NCI-H774 (cell line): ENCODE measurements around the gene DHTKD1.

Experiments
- DNase-seq: peaks from one replicate; lab custom pipeline; 2025; lab: John Stamatoyannopoulos, UW

DHTKD1 gene, protein sequence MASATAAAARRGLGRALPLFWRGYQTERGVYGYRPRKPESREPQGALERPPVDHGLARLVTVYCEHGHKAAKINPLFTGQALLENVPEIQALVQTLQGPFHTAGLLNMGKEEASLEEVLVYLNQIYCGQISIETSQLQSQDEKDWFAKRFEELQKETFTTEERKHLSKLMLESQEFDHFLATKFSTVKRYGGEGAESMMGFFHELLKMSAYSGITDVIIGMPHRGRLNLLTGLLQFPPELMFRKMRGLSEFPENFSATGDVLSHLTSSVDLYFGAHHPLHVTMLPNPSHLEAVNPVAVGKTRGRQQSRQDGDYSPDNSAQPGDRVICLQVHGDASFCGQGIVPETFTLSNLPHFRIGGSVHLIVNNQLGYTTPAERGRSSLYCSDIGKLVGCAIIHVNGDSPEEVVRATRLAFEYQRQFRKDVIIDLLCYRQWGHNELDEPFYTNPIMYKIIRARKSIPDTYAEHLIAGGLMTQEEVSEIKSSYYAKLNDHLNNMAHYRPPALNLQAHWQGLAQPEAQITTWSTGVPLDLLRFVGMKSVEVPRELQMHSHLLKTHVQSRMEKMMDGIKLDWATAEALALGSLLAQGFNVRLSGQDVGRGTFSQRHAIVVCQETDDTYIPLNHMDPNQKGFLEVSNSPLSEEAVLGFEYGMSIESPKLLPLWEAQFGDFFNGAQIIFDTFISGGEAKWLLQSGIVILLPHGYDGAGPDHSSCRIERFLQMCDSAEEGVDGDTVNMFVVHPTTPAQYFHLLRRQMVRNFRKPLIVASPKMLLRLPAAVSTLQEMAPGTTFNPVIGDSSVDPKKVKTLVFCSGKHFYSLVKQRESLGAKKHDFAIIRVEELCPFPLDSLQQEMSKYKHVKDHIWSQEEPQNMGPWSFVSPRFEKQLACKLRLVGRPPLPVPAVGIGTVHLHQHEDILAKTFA

GRCh38 chr10:12068449-12069269 lies at the start of gene DHTKD1:
Gene DHTKD1 (plus strand): TSS chr10:12068954. CDS start chr10:12069034, 80 bp downstream.
- peak; percentile 98 for DNase-seq

DNA sequence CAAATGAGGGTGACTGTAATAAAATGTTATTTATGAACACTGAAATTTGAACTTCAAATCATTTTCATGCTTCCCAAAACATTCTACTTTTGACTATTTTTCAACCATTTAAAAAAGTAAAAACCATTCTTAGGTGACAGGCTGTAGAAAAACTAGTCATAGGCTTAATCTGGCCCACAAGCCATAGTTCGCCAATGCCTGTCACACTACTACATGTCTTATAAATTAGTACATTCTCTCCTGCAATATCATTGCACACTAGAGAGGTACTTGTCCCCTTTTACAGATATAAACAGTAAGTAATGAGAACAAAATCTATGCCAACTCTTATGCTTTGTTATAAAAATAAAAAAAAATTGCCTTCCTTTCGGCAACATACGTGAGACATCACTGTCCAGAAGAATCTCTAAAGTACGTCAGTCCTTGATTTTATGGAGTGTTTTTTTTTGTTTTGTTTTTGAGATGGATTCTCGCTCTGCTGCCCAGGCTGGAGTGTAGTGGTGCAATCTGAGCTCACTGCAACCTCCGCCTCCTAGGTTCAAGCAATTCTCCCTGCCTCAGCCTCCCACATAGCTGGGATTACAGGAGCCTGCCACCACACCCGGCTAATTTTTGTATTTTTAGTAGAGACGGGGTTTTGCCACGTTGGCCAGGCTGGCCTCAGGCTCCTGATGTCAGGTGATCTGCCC lies 49.3 kb upstream of the DHTKD1 start:
- no peak for DNase-seq

GRCh38 chr10:12020574-12020973 lies 48.2 kb upstream of the DHTKD1 start:
- no peak for DNase-seq

GRCh38 chr10:12022580-12023257 lies 46.0 kb upstream of the DHTKD1 start:
- no peak for DNase-seq

DNA sequence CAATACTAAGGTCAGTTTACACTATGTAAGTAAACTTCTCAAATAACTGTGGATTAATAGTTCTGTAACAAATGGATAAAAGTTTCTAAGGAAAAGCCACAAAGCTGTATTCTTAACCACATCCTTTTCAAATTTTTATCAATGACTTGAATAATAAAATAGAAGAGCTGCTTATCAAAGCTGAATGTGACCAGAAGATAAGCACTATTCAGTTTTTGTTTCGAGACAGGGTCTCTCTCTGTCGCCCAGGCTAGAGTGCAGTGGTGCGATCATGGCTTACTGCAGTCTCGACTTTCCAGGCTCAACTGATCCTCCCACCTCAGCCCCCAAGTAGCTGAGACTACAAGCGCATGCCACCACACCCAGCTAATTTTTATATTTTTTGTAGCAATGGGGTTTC lies 43.2 kb upstream of the DHTKD1 start:
- no peak for DNase-seq

DNA sequence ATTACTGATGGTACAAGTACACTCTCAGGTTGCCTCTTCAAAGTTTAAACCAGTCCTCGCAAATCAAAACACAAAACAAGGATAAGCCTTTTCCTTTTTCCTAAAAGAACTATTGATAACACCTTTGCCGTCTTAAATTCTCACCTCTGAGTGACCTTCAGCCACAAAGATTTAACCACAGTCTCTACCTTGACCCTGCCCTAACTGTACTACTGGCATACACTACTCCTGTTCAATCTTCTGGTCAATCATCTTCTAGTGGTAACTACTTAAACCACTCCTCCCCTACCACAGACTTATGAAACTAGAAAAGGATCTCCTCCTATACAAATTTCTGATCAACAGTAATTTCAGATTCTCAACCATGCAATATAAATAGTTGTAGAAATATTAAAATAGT lies 41.2 kb upstream of the DHTKD1 start:
- DNase-seq = no peak

- DNase-seq = no peak
Observed at GRCh38 chr10:12031404-12031803, 37.4 kb upstream of the DHTKD1 start.

DNA sequence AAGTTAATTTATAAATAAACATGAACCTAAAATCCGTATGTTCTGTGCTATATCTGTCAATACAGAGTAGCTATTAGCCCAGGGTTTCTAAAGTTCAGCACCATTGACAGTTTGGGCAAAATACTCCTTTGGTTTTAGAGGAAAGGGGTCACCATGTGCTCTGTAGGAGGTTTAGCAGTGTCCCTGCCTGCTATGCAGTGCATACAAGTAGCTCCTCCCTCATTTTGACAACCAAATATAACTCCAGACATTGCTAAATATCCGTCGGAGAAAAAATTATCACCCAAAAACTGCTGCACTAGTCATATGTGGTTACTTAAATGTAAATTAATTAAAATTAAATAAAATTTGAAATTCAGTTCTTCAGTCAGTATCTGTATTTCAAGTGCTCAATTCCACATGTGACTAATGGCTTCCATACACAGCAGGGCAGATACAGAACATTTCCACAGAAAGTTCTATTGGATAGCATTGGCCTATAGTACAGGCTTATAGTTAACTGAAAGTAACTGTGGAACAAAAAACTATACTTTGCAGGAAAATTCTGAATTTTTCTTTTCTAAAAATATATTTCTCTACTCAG lies 32.6 kb upstream of the DHTKD1 start:
- DNase-seq = no peak

GRCh38 chr10:12041766-12042408 lies 26.9 kb upstream of the DHTKD1 start:
- DNase-seq = no peak

DNA sequence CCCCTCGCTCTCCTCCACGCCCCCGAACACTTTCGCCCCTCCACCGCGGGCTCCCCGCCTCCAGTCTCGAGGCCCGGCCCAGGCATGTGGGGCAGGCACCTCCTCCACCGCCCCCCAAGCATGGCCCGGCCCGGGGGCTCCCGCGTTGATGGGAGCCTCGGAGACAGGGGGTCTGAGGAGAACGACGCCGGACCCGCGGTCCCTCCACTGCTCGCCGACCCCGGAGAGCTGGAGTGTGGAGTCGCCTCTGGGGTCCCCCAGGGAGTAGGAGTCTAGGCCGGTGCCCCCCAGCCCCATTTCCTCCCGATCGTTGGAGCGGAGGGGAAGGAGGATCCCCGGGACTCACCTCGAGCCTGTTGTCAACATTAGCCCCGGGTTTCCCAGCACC lies 26.4 kb upstream of the DHTKD1 start:
- DNase-seq = no peak

- peak; percentile 98 for DNase-seq
Observed at GRCh38 chr10:12042797-12043651, 25.7 kb upstream of the DHTKD1 start, which contains the start of gene UPF2. Gene UPF2 (minus strand): TSS chr10:12042809. CDS start chr10:12035423, 7,386 bp downstream.

- DNase-seq = no peak
Observed at GRCh38 chr10:12045596-12045995, 23.2 kb upstream of the DHTKD1 start.

- DNase-seq = no peak
Observed at GRCh38 chr10:12048547-12048946, 20.2 kb upstream of the DHTKD1 start.

- DNase-seq = peak; percentile 45
Observed at GRCh38 chr10:12050528-12050927, 18.2 kb upstream of the DHTKD1 start.

GRCh38 chr10:12051241-12051640 lies 17.5 kb upstream of the DHTKD1 start:
- DNase-seq = no peak

DNA sequence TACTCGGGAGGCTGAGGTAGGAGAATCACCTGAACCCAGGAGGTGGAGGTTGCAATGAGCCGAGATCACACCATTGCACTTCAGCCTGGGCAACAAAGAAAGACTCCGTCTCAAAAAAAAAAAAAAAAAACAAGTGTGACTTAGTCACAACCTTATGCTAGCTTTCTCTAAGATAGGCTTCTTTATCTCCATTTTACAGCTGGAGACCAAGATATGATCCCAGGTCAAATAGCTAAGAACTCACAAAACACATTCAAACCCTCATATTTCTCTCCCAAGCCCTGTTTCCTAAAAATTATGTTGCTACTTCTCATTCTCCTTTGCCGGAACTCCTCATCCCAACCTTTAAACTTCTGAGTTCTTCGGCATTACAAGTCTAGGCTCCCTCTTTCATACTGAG lies 13.0 kb upstream of the DHTKD1 start:
- no peak for DNase-seq

GRCh38 chr10:12056748-12057147 lies 12.0 kb upstream of the DHTKD1 start:
- no peak for DNase-seq

GRCh38 chr10:12061124-12061523 lies 7.6 kb upstream of the DHTKD1 start:
- no peak for DNase-seq
